Measurements from ENCODE around the gene RAB37. TPM values are rescaled to one million over a fixed set of nuclear protein-coding genes. Genes with fewer than 3 reads are reported as not detected.
A peak's percentile ranks its signal among the peaks of the same experiment; 100 is the strongest.

Gene RAB37
- polyA plus RNA-seq, 1 of the 3 experiments (the other 2 are of a cell fraction), result 0.25 TPM

GRCh38 chr17:74796866-74797265 is 59.8 kb downstream of the RAB37 start:
- no peak for DNase-seq
- Histone ChIP-seq H3K4me2 (no peak overlapping the region), H3K27ac (ENCODE audit: low read depth in 2 of 2, low read length in 1 of 2) (peak overlapping the region in 1 of 2 experiments; percentile 82; a peak in 1 of 4 replicates), H3K27me3 (ENCODE audit: insufficient read depth) (no peaks in the 10 kb centered on the region), H3K36me3 (replicated peaks in 1 of 2; ENCODE audit: control insufficient read depth in 1 of 2, insufficient read depth in 2 of 2, low read length in 1 of 2) (peaks cover 19 to 67% of the 10 kb centered on the region in 2 experiments), H3F3A (replicated peaks; ENCODE audit: insufficient read depth) (peaks cover 24% of the 10 kb centered on the region), H3K4me1 (ENCODE audit: control insufficient read depth in 1 of 2, insufficient read depth in 2 of 2, low read depth in 1 of 2, low read length in 1 of 2) (peaks cover 22 to 23% of the 10 kb centered on the region in 2 experiments), H3K79me2 (ENCODE audit: insufficient read depth) (no peaks in the 10 kb centered on the region), H3K9me2 (no peaks in the 10 kb centered on the region), H3K4me3 (ENCODE audit: low read depth in 2 of 2, low read length in 1 of 2) (no peak overlapping the region), H3K9me3 (no peaks in the 10 kb centered on the region), H4K20me1 (ENCODE audit: insufficient read depth) (no peaks in the 10 kb centered on the region), H2AFZ (ENCODE audit: low read depth) (no peak overlapping the region), H3K9ac (no peak overlapping the region)
- TF ChIP-seq USF1 (IDR thresholded peaks at IDR 0.05; ENCODE audit: borderline replicate concordance, low read depth) (no peak), FOXJ3 (CRISPR knock-in tag; IDR thresholded peaks at IDR 0.05) (no peak), TEAD4 (IDR thresholded peaks at IDR 0.05; ENCODE audit: borderline replicate concordance, insufficient read depth) (no peak), EP300 (IDR thresholded peaks at IDR 0.05; ENCODE audit: borderline replicate concordance in 1 of 2, low read depth in 1 of 2, low read length in 1 of 2) (no peak), NRF1 (IDR thresholded peaks at IDR 0.05; ENCODE audit: low read depth, low read length) (no peak), SMC3 (IDR thresholded peaks at IDR 0.05; ENCODE audit: low read depth, low read length) (no peak), RFX5 (IDR thresholded peaks at IDR 0.05; ENCODE audit: low read length) (no peak), FOSL2 (IDR thresholded peaks at IDR 0.05; ENCODE audit: borderline replicate concordance, low read depth) (no peak)
- 96% methylated on average over 6 of the region's 6 CpGs for WGBS (ENCODE audit: low lambda C conversion rate)
- POLR2A ChIA-PET, result interaction anchor here (1.1 kb wide), 1 partner anchor 11 kb away, joined by 3 read pairs; no protein-coding TSS in a partner anchor
- CTCF ChIA-PET, result interaction anchor here (1.6 to 98.1 kb wide), 6 partner anchors 6 to 63 kb away, joined by 4 to 3869 read pairs (median 453); partner anchors contain the start of genes FDXR, GRIN2C and NHERF1

Other genes with a start within 250 kb of the RAB37 start
- gene CD300LB, start 205.8 kb upstream of the RAB37 start, polyA plus RNA-seq (2012; rRNA removed), result not detected in 2 replicates
- not detected in 2 replicates for gene CD300C, start 191.1 kb upstream of the RAB37 start, polyA plus RNA-seq (2012; rRNA removed)
- not detected in 2 replicates for gene CD300H, start 169.7 kb upstream of the RAB37 start, polyA plus RNA-seq (2012; rRNA removed)
- not detected in 2 replicates for gene CD300LD, start 145.0 kb upstream of the RAB37 start, polyA plus RNA-seq (2012; rRNA removed)
- gene CD300E, start 113.5 kb upstream of the RAB37 start, polyA plus RNA-seq (2012; rRNA removed), result not detected in 2 replicates
- not detected in 2 replicates for gene CD300LF, start 24.3 kb upstream of the RAB37 start, polyA plus RNA-seq (2012; rRNA removed)
- gene NHERF1, start 11.4 kb downstream of the RAB37 start, polyA plus RNA-seq (2012; rRNA removed), result 26.9 and 40.1 TPM in 2 replicates
- 117 and 190 TPM in 2 replicates for gene NAT9, start 39.1 kb downstream of the RAB37 start, polyA plus RNA-seq (2012; rRNA removed)
- gene GRIN2C, start 122.6 kb downstream of the RAB37 start, polyA plus RNA-seq (2012; rRNA removed), result 0.39 and 0.45 TPM in 2 replicates
- gene FDXR, start 135.7 kb downstream of the RAB37 start, polyA plus RNA-seq (2012; rRNA removed), result 86.7 and 89.5 TPM in 2 replicates
- gene FADS6, start 156.4 kb downstream of the RAB37 start, polyA plus RNA-seq (2012; rRNA removed), result not detected in 2 replicates
- 0.06 TPM in 1 of 2 replicates, not detected in the other for gene USH1G, start 186.0 kb downstream of the RAB37 start, polyA plus RNA-seq (2012; rRNA removed)
- not detected in 2 replicates for gene OTOP2, start 187.0 kb downstream of the RAB37 start, polyA plus RNA-seq (2012; rRNA removed)
- gene OTOP3, start 198.6 kb downstream of the RAB37 start, polyA plus RNA-seq (2012; rRNA removed), result not detected in 2 replicates
- gene HID1, start 235.5 kb downstream of the RAB37 start, polyA plus RNA-seq (2012; rRNA removed), result 2.5 and 2.9 TPM in 2 replicates

All from SK-N-SH (cell line).